H9 (cell line): ENCODE measurements around the gene USP9X. TPM values are rescaled to one million over a fixed set of nuclear protein-coding genes. Genes with fewer than 3 reads are reported as not detected.

Source experiments
- DNase-seq: peaks from one replicate; pipeline ENCODE4 v3.0.0-alpha.2; 2017
- H2AFZ ChIP-seq: one replicate; pipeline ENCODE4 v1.6.1; 2013; ENCODE audit warnings: mild to moderate bottlenecking, low read length, control low read depth, moderate library complexity
- H2AK5ac ChIP-seq: 2 replicates; pipeline ENCODE4 v1.6.1; 2013; ENCODE audit warnings: low read length, control low read depth, mixed read lengths; ENCODE audit not compliant: insufficient read length
- H2BK120ac ChIP-seq: one replicate; pipeline ENCODE4 v1.6.1; 2013; ENCODE audit warnings: low read depth, mild to moderate bottlenecking, low read length, control low read depth, inconsistent platforms; ENCODE audit not compliant: poor library complexity, severe bottlenecking
- H2BK12ac ChIP-seq: 2 replicates; pipeline ENCODE4 v1.6.1; 2013; ENCODE audit warnings: low read length, control low read depth, mixed read lengths, low read depth; ENCODE audit not compliant: insufficient read length
- H2BK15ac ChIP-seq: 2 replicates; pipeline ENCODE4 v1.6.1; 2013; ENCODE audit warnings: low read depth, low read length, control low read depth
- H2BK20ac ChIP-seq: one replicate; pipeline ENCODE4 v1.6.1; 2013; ENCODE audit warnings: low read depth, mild to moderate bottlenecking, low read length, control low read depth, inconsistent platforms; ENCODE audit not compliant: poor library complexity, severe bottlenecking
- H2BK5ac ChIP-seq: 2 replicates; pipeline ENCODE4 v1.6.1; 2013; ENCODE audit warnings: low read length, control low read depth, mixed read lengths; ENCODE audit not compliant: insufficient read length
- H3K14ac ChIP-seq: 2 replicates; pipeline ENCODE4 v1.6.1; 2013; ENCODE audit warnings: low read length, control low read depth; ENCODE audit not compliant: insufficient read depth
- H3K18ac ChIP-seq: 2 replicates; pipeline ENCODE4 v1.6.1; 2013; ENCODE audit warnings: low read depth, mild to moderate bottlenecking, mixed read lengths, low read length, control low read depth; ENCODE audit not compliant: insufficient read length
- H3K23ac ChIP-seq: 2 replicates; pipeline ENCODE4 v1.6.1; 2013; ENCODE audit warnings: low read length, control low read depth, mixed read lengths, low read depth; ENCODE audit not compliant: insufficient read length
- H3K23me2 ChIP-seq: 2 replicates; pipeline ENCODE4 v1.6.1; 2013; ENCODE audit warnings: low read depth, mild to moderate bottlenecking, mixed read lengths, low read length, control low read depth; ENCODE audit not compliant: insufficient read length, poor library complexity, severe bottlenecking
- H3K27ac ChIP-seq: 2 replicates; pipeline ENCODE4 v1.5.1; 2013; ENCODE audit warnings: low read length, control low read depth, mixed read lengths, low read depth; ENCODE audit not compliant: insufficient read length
- H3K27me3 ChIP-seq: 2 replicates; pipeline ENCODE4 v1.6.1; 2013; ENCODE audit warnings: low read length, control low read depth, inconsistent platforms; ENCODE audit not compliant: insufficient read depth
- H3K4ac ChIP-seq: 2 replicates; pipeline ENCODE4 v1.6.1; 2013; ENCODE audit warnings: low read depth, mild to moderate bottlenecking, control low read depth, inconsistent platforms, low read length, moderate library complexity
- H3K4me1 ChIP-seq: 2 replicates; pipeline ENCODE4 v1.6.1; 2013; ENCODE audit warnings: low read length, control low read depth, inconsistent platforms; ENCODE audit not compliant: insufficient read depth
- H3K4me2 ChIP-seq: 2 replicates; pipeline ENCODE4 v1.6.1; 2013; ENCODE audit warnings: low read length, control low read depth, mixed read lengths; ENCODE audit not compliant: insufficient read length, insufficient read depth
- H3K56ac ChIP-seq: 2 replicates; pipeline ENCODE4 v1.6.1; 2013; ENCODE audit warnings: low read depth, mild to moderate bottlenecking, mixed read lengths, low read length, control low read depth; ENCODE audit not compliant: insufficient read length
- H3K79me1 ChIP-seq: 2 replicates; pipeline ENCODE4 v1.6.1; 2013; ENCODE audit warnings: low read depth, mild to moderate bottlenecking, moderate library complexity, low read length, control low read depth, inconsistent platforms; ENCODE audit not compliant: insufficient read depth, poor library complexity, severe bottlenecking
- H3K79me2 ChIP-seq: 2 replicates; pipeline ENCODE4 v1.6.1; 2013; ENCODE audit warnings: low read length, control low read depth, inconsistent platforms; ENCODE audit not compliant: insufficient read depth
- H3K9ac ChIP-seq: 2 replicates; pipeline ENCODE4 v1.6.1; 2013; ENCODE audit warnings: low read length, control low read depth, mixed read lengths; ENCODE audit not compliant: insufficient read length; ENCODE audit errors: extremely low read depth
- H3K9me3 ChIP-seq: one replicate; pipeline ENCODE4 v1.6.1; 2013; ENCODE audit warnings: low read depth, low read length, inconsistent platforms; ENCODE audit not compliant: control insufficient read depth
- H3T11ph ChIP-seq: one replicate; pipeline ENCODE4 v1.6.1; 2013; ENCODE audit warnings: mild to moderate bottlenecking, low read length, control low read depth, inconsistent platforms
- H4K20me1 ChIP-seq: one replicate; pipeline ENCODE4 v1.6.1; 2013; ENCODE audit not compliant: control insufficient read depth, insufficient read length, insufficient read depth
- H4K5ac ChIP-seq: 2 replicates; pipeline ENCODE4 v1.6.1; 2013; ENCODE audit warnings: low read depth, mild to moderate bottlenecking, mixed read lengths, low read length, control low read depth; ENCODE audit not compliant: insufficient read length
- H4K8ac ChIP-seq: replicated peaks from 2 replicates; pipeline ENCODE4 v1.6.1; 2013; ENCODE audit warnings: low read length, control low read depth, mixed read lengths, low read depth; ENCODE audit not compliant: insufficient read length
- H4K91ac ChIP-seq: 2 replicates; pipeline ENCODE4 v1.6.1; 2013; ENCODE audit warnings: low read depth, mild to moderate bottlenecking, moderate library complexity, mixed read lengths, low read length, control low read depth; ENCODE audit not compliant: insufficient read length
- H3K27ac Mint-ChIP-seq, 3 experiments: 2 replicates in 2 of 3; 3 replicates in 1 of 3; pipeline ENCODE4 v1.8.0; 2020 to 2021; ENCODE audit warnings: mixed read lengths in 3 of 3, mild to moderate bottlenecking in 1 of 3, moderate library complexity in 1 of 3
- H3K27me3 Mint-ChIP-seq: 2 replicates; pipeline ENCODE4 v1.8.0; 2021; ENCODE audit warnings: low read depth, mild to moderate bottlenecking, moderate library complexity, mixed read lengths
- H3K36me3 Mint-ChIP-seq, 3 experiments: 2 replicates in 2 of 3; 3 replicates in 1 of 3; pipeline ENCODE4 v1.8.0; 2020 to 2021; ENCODE audit warnings: low read depth in 3 of 3, mixed read lengths in 3 of 3; ENCODE audit not compliant: insufficient read depth in 1 of 3
- H3K4me1 Mint-ChIP-seq, 2 experiments: 2 replicates each; pipeline ENCODE4 v1.8.0; 2020; ENCODE audit warnings: mixed read lengths in 2 of 2
- H3K4me3 Mint-ChIP-seq, 2 experiments: 2 replicates in 1 of 2; 3 replicates in 1 of 2; pipeline ENCODE4 v1.8.0; 2020 to 2021; ENCODE audit warnings: mild to moderate bottlenecking in 2 of 2, mixed read lengths in 2 of 2, moderate library complexity in 1 of 2
- H3K9me3 Mint-ChIP-seq, 2 experiments: 2 replicates in 1 of 2; 3 replicates in 1 of 2; pipeline ENCODE4 v1.8.0; 2020; ENCODE audit warnings: mild to moderate bottlenecking in 2 of 2, mixed read lengths in 2 of 2, moderate library complexity in 1 of 2
- CTCF ChIP-seq: fragments of 200-600 bp; sonication (generic); conservative IDR thresholded peaks from 3 replicates; pipeline ENCODE4 v1.8.0; 2021; ENCODE audit warnings: antibody characterized with exemption, mild to moderate bottlenecking
- WGBS: extraction: QIAGEN DNeasy Blood & Tissue Kit; methylation state at CpG from one replicate; pipeline ENCODE4 v1.1.7; 2013; ENCODE audit warnings: missing lambda C conversion rate, low lambda C conversion rate, mixed read lengths; ENCODE audit not compliant: insufficient read length; ENCODE audit errors: extremely low coverage; 5-methylcytosine and 5-hydroxymethylcytosine counted together
- total RNA-seq: library from RNA; stranded (reverse); gene quantifications from 2 replicates; pipeline ENCODE4 v1.2.1, GENCODE V29; 2021

USP9X gene
- total RNA-seq, 1 experiment from 2014 or later = 284 TPM

DNA sequence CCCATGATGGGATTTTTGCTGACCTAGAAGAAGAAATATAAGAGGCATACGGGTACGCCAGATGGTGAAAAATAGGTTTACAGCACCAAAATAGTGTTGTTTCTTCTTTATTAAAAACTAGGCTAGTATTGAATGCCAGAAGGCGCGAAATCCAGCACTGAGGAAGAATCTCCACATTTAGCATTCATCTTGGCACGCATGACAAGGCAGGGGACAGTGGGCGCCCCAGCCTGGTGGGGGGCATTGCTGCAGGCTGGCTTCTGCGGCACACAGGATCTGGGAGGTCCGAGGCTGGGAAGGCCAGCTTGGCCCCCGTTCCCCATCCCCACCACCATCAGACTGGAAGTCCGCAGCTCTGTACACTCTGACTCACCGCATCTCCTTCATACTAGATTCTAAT is 173.0 kb downstream of the USP9X start:
- Histone ChIP-seq H3K27me3 (no peaks in the 10 kb centered on the region), H4K8ac (no peak overlapping the region), H4K5ac (no peak overlapping the region), H3K9ac (no peak overlapping the region), H4K91ac (no peak overlapping the region), H2BK12ac (no peak overlapping the region), H2AK5ac (no peak overlapping the region), H3K27ac (no peak overlapping the region), H4K20me1 (no peaks in the 10 kb centered on the region), H3K56ac (no peak overlapping the region), H2AFZ (no peak overlapping the region), H3K18ac (no peak overlapping the region), H2BK120ac (no peak overlapping the region), H3K23ac (no peak overlapping the region), H3K79me2 (no peaks in the 10 kb centered on the region), H3K4me2 (no peak overlapping the region), H3K4ac (no peak overlapping the region), H2BK15ac (no peak overlapping the region), H2BK20ac (no peak overlapping the region), H3K9me3 (no peaks in the 10 kb centered on the region), H3K79me1 (no peaks in the 10 kb centered on the region), H3K23me2 (peaks cover 4% of the 10 kb centered on the region), H3T11ph (no peak overlapping the region), H3K4me1 (no peaks in the 10 kb centered on the region), H2BK5ac (no peak overlapping the region), H3K14ac (no peak overlapping the region)
- Mint-ChIP-seq H3K27me3 (peaks cover 6% of the 10 kb centered on the region), H3K27ac (no peak overlapping the region), H3K9me3 (peaks cover 57 to 58% of the 10 kb centered on the region in 2 experiments), H3K36me3 (peaks cover 2 to 5% (median 3%) of the 10 kb centered on the region in 3 experiments; a peak in 5 of 7 replicates), H3K4me1 (0 out of 4 replicates have a peak, but pooled peaks cover 0 to 3% of the 10 kb centered on the region in 2 experiments), H3K4me3 (no peak overlapping the region)
- no CpG with 5 or more reads among the region's 11 CpGs for WGBS
- no peak for DNase-seq
- TF ChIP-seq CTCF = no peak
